ENCODE measurements around the gene VPS72.

GRCh38 chr1:151175041-151175741 lies 14.8 kb downstream of the VPS72 start:
- TF ChIP-seq ZBTB8A (CRISPR knock-in tag; IDR thresholded peaks at IDR 0.05; ENCODE audit: borderline replicate concordance, low read depth) (no peak), CREB1 (IDR thresholded peaks at IDR 0.05) (no peak), CREB1 (CRISPR knock-in tag; IDR thresholded peaks at IDR 0.05) (no peak), MAX (IDR thresholded peaks at IDR 0.05) (no peak), CTCF (CRISPR knock-in tag; IDR thresholded peaks at IDR 0.05) (no peak)

Data from HepG2 (cell line).